Neural cell (in vitro differentiated cells): Measurements from ENCODE around the gene SLC20A1. TPM values are rescaled to one million over a fixed set of nuclear protein-coding genes. Genes with fewer than 3 reads are reported as not detected.

ENCODE experiments used
- H2AFZ ChIP-seq: fragments of 200-600, 300-800 bp; sonication (generic), shearing (Covaris generic); 2 replicates; pipeline ENCODE4 v1.6.0; 2014; ENCODE audit warnings: low read depth, mild to moderate bottlenecking, antibody characterized with exemption, low read length, moderate library complexity
- H3F3A ChIP-seq: fragments of 200-600 bp; shearing (Covaris generic); 2 replicates; pipeline ENCODE4 v1.6.1; 2016; ENCODE audit warnings: mild to moderate bottlenecking, moderate library complexity, mixed read lengths, antibody characterized with exemption, low read length; ENCODE audit not compliant: insufficient read depth, poor library complexity, severe bottlenecking
- H3K27ac ChIP-seq: fragments of 200-600, 300-800 bp; sonication (generic), shearing (Covaris generic); 2 replicates; pipeline ENCODE4 v1.5.1; 2014; ENCODE audit warnings: mild to moderate bottlenecking, low read length, moderate library complexity
- H3K27me3 ChIP-seq: fragments of 300-800, 200-600 bp; sonication (generic), shearing (Covaris generic); 2 replicates; pipeline ENCODE4 v1.6.0; 2014; ENCODE audit warnings: mild to moderate bottlenecking, low read depth, low read length, moderate library complexity; ENCODE audit not compliant: insufficient read depth
- H3K36me3 ChIP-seq: fragments of 300-800, 200-600 bp; sonication (generic), shearing (Covaris generic); 2 replicates; pipeline ENCODE4 v1.5.1; 2014; ENCODE audit warnings: mild to moderate bottlenecking, antibody characterized with exemption, low read length, moderate library complexity; ENCODE audit not compliant: insufficient read depth
- H3K4me2 ChIP-seq: fragments of 300-800, 200-600 bp; sonication (generic), shearing (Covaris generic); 2 replicates; pipeline ENCODE4 v1.6.0; 2014; ENCODE audit warnings: mild to moderate bottlenecking, low read length
- H3K4me3 ChIP-seq: fragments of 300-800, 200-600 bp; sonication (generic), shearing (Covaris generic); 2 replicates; pipeline ENCODE4 v1.5.1; 2014; ENCODE audit warnings: mild to moderate bottlenecking, low read length, moderate library complexity
- H3K79me2 ChIP-seq: fragments of 200-600 bp; shearing (Covaris generic); replicated peaks from 2 replicates; pipeline ENCODE4 v1.6.0; 2014; ENCODE audit warnings: mild to moderate bottlenecking, low read length, moderate library complexity; ENCODE audit not compliant: insufficient read depth
- H3K9ac ChIP-seq: fragments of 300-800, 200-600 bp; sonication (generic), shearing (Covaris generic); 2 replicates; pipeline ENCODE4 v1.6.1; 2016; ENCODE audit warnings: mild to moderate bottlenecking, low read length, mixed read lengths
- H3K9me2 ChIP-seq: fragments of 200-600 bp; shearing (Covaris generic); 2 replicates; pipeline ENCODE4 v1.6.1; 2016; ENCODE audit warnings: mild to moderate bottlenecking, low read length, mixed read lengths; ENCODE audit not compliant: insufficient read depth
- H3K9me3 ChIP-seq: fragments of 200-600, 300-800 bp; sonication (generic), shearing (Covaris generic); 2 replicates; pipeline ENCODE4 v1.6.1; 2016; ENCODE audit warnings: mild to moderate bottlenecking, mixed run types, low read length, moderate library complexity, mixed read lengths
- H4K20me1 ChIP-seq: fragments of 200-600 bp; shearing (Covaris generic); 2 replicates; pipeline ENCODE4 v1.6.1; 2016; ENCODE audit warnings: mild to moderate bottlenecking, mixed run types; ENCODE audit not compliant: insufficient read depth
- CTCF ChIP-seq: fragments of 450-650 bp; IDR thresholded peaks from 2 replicates; pipeline ENCODE4 v1.5.1; 2014; ENCODE audit warnings: antibody characterized with exemption, mild to moderate bottlenecking, moderate library complexity; ENCODE audit not compliant: poor library complexity, severe bottlenecking
- EP300 ChIP-seq: fragments of 450-650 bp; conservative IDR thresholded peaks from 2 replicates; pipeline ENCODE4 v1.6.1; 2014; ENCODE audit warnings: antibody characterized with exemption, mild to moderate bottlenecking, moderate library complexity; ENCODE audit not compliant: poor library complexity, severe bottlenecking
- EZH2 ChIP-seq: fragments of 200-600, 300-800 bp; shearing (Covaris generic), sonication (generic); IDR thresholded peaks from 2 replicates; pipeline ENCODE4 v1.6.1; 2014; ENCODE audit warnings: antibody characterized with exemption, low read length, borderline replicate concordance, mild to moderate bottlenecking; ENCODE audit not compliant: insufficient read depth, poor library complexity, severe bottlenecking
- MXI1 ChIP-seq: fragments of 450-650 bp; conservative IDR thresholded peaks from 2 replicates; pipeline ENCODE4 v1.6.1; 2014; ENCODE audit warnings: antibody characterized with exemption, mild to moderate bottlenecking; ENCODE audit not compliant: poor library complexity, severe bottlenecking
- POLR2AphosphoS5 ChIP-seq: IDR thresholded peaks from 2 replicates; pipeline ENCODE4 v1.6.1; 2012
- RAD21 ChIP-seq: fragments of 450-650 bp; conservative IDR thresholded peaks from 2 replicates; pipeline ENCODE4 v1.6.1; 2014; ENCODE audit warnings: antibody characterized with exemption, mild to moderate bottlenecking, moderate library complexity
- REST ChIP-seq: IDR thresholded peaks from 2 replicates; pipeline ENCODE4 v1.6.1; 2012; ENCODE audit warnings: borderline replicate concordance
- SMC3 ChIP-seq: fragments of 450-650 bp; conservative IDR thresholded peaks from 2 replicates; pipeline ENCODE4 v1.6.1; 2014; ENCODE audit warnings: antibody characterized with exemption, mild to moderate bottlenecking, moderate library complexity; ENCODE audit not compliant: poor library complexity
- TAF1 ChIP-seq: IDR thresholded peaks from 2 replicates; pipeline ENCODE4 v1.6.1; 2012; ENCODE audit warnings: low read depth
- polyA plus RNA-seq: library from polyadenylated mRNA; depleted of rRNA; stranded (reverse); fragments of >200 nt; gene quantifications from 2 replicates; pipeline ENCODE4 v1.2.3, GENCODE V29; 2014

Gene SLC20A1
- polyA plus RNA-seq, 1 donor from 2014 or later, result 61.4 TPM

- no peak for TF ChIP-seq MXI1
- no peak for TF ChIP-seq POLR2AphosphoS5
- H2AFZ ChIP-seq, result no peak overlapping the region
- no peaks in the 10 kb centered on the region for H3K36me3 ChIP-seq
- H3K9me2 ChIP-seq, result no peaks in the 10 kb centered on the region
- no peak overlapping the region for H3K4me2 ChIP-seq
- no peaks in the 10 kb centered on the region for H3K27me3 ChIP-seq
- H3K27ac ChIP-seq, result no peak overlapping the region
- H3K79me2 ChIP-seq, result no peaks in the 10 kb centered on the region
- H3K9ac ChIP-seq, result no peak overlapping the region
- H3K9me3 ChIP-seq, result no peaks in the 10 kb centered on the region
- no peaks in the 10 kb centered on the region for H3F3A ChIP-seq
- H4K20me1 ChIP-seq, result no peaks in the 10 kb centered on the region
- H3K4me3 ChIP-seq, result no peak overlapping the region
These were observed 36.4 kb downstream of the SLC20A1 start for GRCh38 chr2:112682101-112682500.

- TF ChIP-seq RAD21 (no peak), TAF1 (no peak), CTCF (no peak)
- no peaks in the 10 kb centered on the region for H3K36me3 ChIP-seq
These were observed 38.0 kb downstream of the SLC20A1 start for GRCh38 chr2:112683550-112684414.

GRCh38 chr2:112684415-112684775 lies 38.7 kb downstream of the SLC20A1 start:
- H4K20me1 ChIP-seq, result no peaks in the 10 kb centered on the region
- H3K79me2 ChIP-seq, result no peaks in the 10 kb centered on the region
- no peak overlapping the region for H3K4me2 ChIP-seq
- H3F3A ChIP-seq, result no peaks in the 10 kb centered on the region
- H3K9me3 ChIP-seq, result no peaks in the 10 kb centered on the region
- H3K9ac ChIP-seq, result no peak overlapping the region
- H3K4me3 ChIP-seq, result no peak overlapping the region
- no peak overlapping the region for H3K27ac ChIP-seq
- no peaks in the 10 kb centered on the region for H3K27me3 ChIP-seq
- TF ChIP-seq POLR2AphosphoS5, result no peak
- TF ChIP-seq EZH2, result no peak
- no peak for TF ChIP-seq TAF1
- no peak for TF ChIP-seq MXI1
- no peak for TF ChIP-seq REST
- no peak for TF ChIP-seq RAD21
- TF ChIP-seq SMC3, result no peak
- no peak for TF ChIP-seq CTCF
- TF ChIP-seq EP300, result no peak
- no peaks in the 10 kb centered on the region for H3K9me2 ChIP-seq
- H3K36me3 ChIP-seq, result no peaks in the 10 kb centered on the region
- no peak overlapping the region for H2AFZ ChIP-seq

More at GRCh38 chr2:112683550-112684414, 38.0 kb downstream of the SLC20A1 start:
- no peak overlapping the region for H3K4me3 ChIP-seq
- no peaks in the 10 kb centered on the region for H3K27me3 ChIP-seq
- H3K9ac ChIP-seq, result no peak overlapping the region
- no peaks in the 10 kb centered on the region for H3F3A ChIP-seq
- no peaks in the 10 kb centered on the region for H3K9me2 ChIP-seq
- no peak overlapping the region for H3K27ac ChIP-seq
- no peak overlapping the region for H2AFZ ChIP-seq
- H4K20me1 ChIP-seq, result no peaks in the 10 kb centered on the region
- H3K79me2 ChIP-seq, result no peaks in the 10 kb centered on the region
- no peaks in the 10 kb centered on the region for H3K9me3 ChIP-seq
- no peak overlapping the region for H3K4me2 ChIP-seq
